ENCODE measurements around the gene TFRC. TPM values are rescaled to one million over a fixed set of nuclear protein-coding genes. Genes with fewer than 3 reads are reported as not detected.

TFRC gene
- total and polyA plus RNA-seq, 2 experiments from 2014 or later, result 35.5 to 187 TPM

GRCh38 chr3:196008387-196008786 is 73.5 kb downstream of the TFRC start:
- H3F3A ChIP-seq (replicated peaks; ENCODE audit: low read depth), result no peaks in the 10 kb centered on the region
- no peaks in the 10 kb centered on the region for H4K20me1 ChIP-seq (replicated peaks; ENCODE audit: insufficient read depth)
- Mint-ChIP-seq H3K4me1 (no peaks in the 10 kb centered on the region), H3K4me3 (no peak overlapping the region), H3K9me3 (peaks cover 11% of the 10 kb centered on the region; the same call in 2 of the 3 replicates), H3K36me3 (ENCODE audit: low read depth) (no peaks in the 10 kb centered on the region; the same call in 1 of the 3 replicates), H3K27me3 (ENCODE audit: insufficient read depth, low read depth, poor library complexity) (peaks cover 2% of the 10 kb centered on the region), H3K27ac (no peak overlapping the region)
- no peak overlapping the region for H3K27ac ChIP-seq (ENCODE audit: low read depth)
- H3K27me3 ChIP-seq (ENCODE audit: insufficient read depth), result no peaks in the 10 kb centered on the region
- TF ChIP-seq STAT1 (IDR thresholded peaks at IDR 0.05; ENCODE audit: unreplicated experiment) (no peak), JUNB (IDR thresholded peaks at IDR 0.05; ENCODE audit: unreplicated experiment) (no peak), REST (IDR thresholded peaks at IDR 0.05; ENCODE audit: unreplicated experiment) (no peak), ZNF331 (CRISPR knock-in tag; IDR thresholded peaks at IDR 0.05; ENCODE audit: low read depth) (no peak), ZNF462 (CRISPR knock-in tag; IDR thresholded peaks at IDR 0.05) (no peak), CTCF (conservative IDR thresholded peaks at IDR 0.05; ENCODE audit: low read depth in 2 of 2) (no peak), POLR2AphosphoS5 (IDR thresholded peaks at IDR 0.05; ENCODE audit: low read depth) (no peak), CREB1 (CRISPR knock-in tag; IDR thresholded peaks at IDR 0.05; ENCODE audit: low read depth) (no peak), EZH2 (IDR thresholded peaks at IDR 0.05; ENCODE audit: low read depth, unreplicated experiment) (no peak), ZNF114 (CRISPR knock-in tag; IDR thresholded peaks at IDR 0.05) (no peak), ETS1 (IDR thresholded peaks at IDR 0.05) (no peak), NANOG (IDR thresholded peaks at IDR 0.05; ENCODE audit: borderline replicate concordance) (no peak), EZH2phosphoT487 (IDR thresholded peaks at IDR 0.05; ENCODE audit: unreplicated experiment) (no peak)
- no peak overlapping the region for H3K4me2 ChIP-seq
- no peak overlapping the region for H3K4me3 ChIP-seq
- no peaks in the 10 kb centered on the region for H3K36me3 ChIP-seq (ENCODE audit: insufficient read depth)
- H3K4me1 ChIP-seq (ENCODE audit: insufficient read depth), result no peaks in the 10 kb centered on the region
- H2AFZ ChIP-seq, result no peak overlapping the region
- H3K9me2 ChIP-seq (ENCODE audit: insufficient read depth), result no peaks in the 10 kb centered on the region
- ATAC-seq (no peak), DNase-seq (ENCODE audit: low spot score) (no peak)
- H3K79me2 ChIP-seq (replicated peaks; ENCODE audit: insufficient read depth), result no peaks in the 10 kb centered on the region
